HG03354 (cell line): ENCODE measurements around the gene PTH2.

Source experiments
- ATAC-seq: cut with Tn5 transposase; IDR thresholded peaks from one replicate; pipeline ENCODE4 v1.9.1; 2021; ENCODE audit warnings: mild to moderate bottlenecking; ENCODE audit not compliant: unreplicated experiment, poor library complexity, severe bottlenecking

Gene PTH2

DNA sequence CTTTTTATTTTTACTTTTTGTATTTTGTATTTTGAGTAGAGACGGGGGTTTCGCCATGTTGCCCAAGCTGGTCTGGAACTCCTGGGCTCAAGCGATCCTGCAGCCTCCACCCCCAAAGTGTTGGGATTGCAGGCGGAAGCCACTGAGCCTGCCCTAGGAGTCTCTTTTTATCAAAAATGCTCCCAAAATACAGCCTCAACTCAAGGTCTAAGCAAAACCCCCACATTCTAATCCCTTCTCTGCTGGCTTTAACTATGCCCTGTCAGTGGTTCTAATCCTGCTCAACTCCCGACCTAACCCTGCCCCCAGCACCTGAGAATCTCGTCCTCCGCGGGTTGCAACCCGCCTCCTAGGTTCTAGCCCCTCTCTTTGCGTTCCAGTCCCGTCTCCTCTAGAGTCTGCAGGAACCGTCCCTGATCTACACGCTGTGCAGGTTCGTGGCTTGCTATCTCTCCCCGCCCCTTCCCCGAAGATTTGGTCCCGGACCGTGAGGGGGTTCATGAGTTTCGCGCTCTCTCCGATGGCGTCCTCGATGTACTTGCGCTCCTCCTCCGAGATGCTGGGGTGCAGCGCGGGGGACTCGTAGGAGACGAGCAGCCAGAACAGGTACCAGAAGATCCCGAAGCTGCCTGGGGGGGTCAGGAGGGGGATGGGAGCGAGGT is 10.1 kb upstream of the PTH2 start:
- no peak for ATAC-seq

- no peak for ATAC-seq
These were observed 9.2 kb upstream of the PTH2 start for GRCh38 chr19:49432141-49433073.

DNA sequence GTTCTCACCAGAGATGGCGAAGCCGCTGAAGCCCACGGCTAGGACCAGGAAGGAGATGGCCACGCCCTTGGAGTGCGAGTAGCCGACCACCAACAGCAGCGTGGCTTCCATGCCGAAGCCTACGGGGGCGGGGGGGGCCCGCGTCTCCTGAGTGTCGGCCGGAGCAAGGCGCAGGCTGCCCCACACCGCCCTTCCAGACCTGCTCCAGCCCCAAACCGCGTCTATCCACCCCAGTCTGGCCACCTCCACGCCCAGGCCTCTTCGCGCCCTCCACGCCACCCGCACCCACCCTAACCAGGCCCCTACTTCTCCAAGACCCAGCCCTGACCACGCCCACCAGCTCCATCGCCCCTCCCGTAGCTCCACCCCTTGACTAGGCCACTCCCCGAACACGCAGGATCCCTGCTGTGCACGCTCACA is 8.1 kb upstream of the PTH2 start:
- ATAC-seq, result no peak

GRCh38 chr19:49430678-49431329 is 7.6 kb upstream of the PTH2 start:
- no peak for ATAC-seq

DNA sequence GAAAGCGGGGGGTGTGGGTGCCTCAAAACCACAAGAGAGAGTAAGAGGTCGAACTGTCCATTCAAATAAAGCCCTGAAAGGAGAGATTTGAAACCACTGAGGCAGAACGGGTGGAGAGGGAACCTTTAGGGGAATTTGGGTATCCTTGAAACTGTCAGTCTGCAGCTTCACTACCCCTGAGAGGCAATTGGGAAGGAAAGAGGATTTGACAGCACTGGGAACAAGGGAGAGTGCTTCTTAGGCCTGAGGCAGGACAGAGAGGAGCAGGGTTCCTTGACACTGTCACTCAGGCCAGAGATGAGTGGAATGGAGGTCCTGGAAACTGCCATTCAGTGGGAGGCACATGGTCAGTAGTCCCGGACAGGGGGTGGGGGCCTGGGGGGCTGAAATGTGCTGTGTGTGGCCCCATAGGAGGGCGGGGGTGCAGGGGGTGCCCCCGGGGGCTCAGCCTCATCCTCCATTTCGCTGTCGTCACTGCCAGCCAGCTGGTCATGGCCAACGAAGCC is 7.0 kb upstream of the PTH2 start:
- no peak for ATAC-seq

DNA sequence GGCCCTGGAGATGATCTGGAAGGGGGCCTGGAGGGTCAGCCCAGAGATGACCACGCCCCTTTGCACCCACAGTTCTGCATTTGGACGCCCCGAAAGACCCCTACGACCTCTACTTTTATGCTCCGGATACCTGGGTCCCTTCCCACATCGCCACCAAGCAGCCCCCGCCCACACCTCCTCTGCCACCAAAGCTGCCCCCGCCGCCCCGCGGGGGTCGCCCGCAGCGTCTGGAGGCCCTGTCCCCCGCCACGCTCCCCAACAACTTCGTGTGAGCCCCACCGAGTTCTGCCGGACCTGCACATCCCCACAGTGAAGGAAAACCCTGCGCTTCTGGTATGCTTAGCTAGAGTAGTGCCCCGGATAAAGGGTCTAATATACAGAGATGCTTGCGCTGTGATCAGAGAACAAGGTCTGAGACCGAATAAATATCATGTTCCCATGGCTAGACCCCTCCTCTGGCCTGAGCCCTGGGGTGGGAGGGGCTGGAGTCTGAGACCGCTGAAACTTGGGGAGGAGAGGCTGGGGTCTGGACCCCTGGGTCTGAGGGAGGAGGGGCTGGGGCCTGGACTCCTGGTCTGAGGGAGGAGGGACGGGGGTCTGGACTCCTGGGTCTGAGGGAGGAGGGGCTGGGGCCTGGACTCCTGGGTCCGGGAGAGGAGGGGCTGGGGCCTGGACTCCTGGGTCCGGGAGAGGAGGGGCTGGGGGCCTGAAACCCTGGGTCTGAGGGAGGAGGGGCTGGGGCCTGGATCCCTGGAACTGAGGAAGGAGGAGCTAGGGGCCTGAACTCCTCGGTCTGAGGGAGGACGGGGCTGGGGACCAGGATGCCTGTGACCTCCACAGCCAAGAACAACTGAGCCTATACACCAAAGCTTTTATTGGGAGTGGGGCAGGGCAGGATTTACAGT is 5.6 kb upstream of the PTH2 start:
- no peak for ATAC-seq

- no peak for ATAC-seq
These were observed 4.8 kb upstream of the PTH2 start for GRCh38 chr19:49427855-49428546.

DNA sequence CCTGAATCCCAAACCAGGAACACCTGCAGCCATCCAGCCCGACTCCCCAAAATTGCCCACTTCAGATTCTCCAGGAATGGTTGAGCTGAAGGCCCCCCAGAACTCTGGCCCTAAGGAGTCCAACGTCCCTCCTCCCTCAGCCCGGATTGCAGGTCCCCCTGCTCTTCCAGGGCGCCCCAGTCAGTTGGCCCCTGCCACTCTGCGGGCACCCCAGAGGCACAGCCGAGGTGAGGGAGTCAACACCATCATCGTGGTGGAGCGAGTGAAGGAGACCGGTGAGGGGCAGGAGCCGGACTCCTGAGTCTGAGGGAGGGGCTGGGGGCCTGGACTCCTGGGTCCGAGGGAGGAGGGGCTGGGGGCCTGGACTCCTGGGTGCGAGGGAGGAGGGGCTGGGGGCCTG is 4.1 kb upstream of the PTH2 start:
- no peak for ATAC-seq

DNA sequence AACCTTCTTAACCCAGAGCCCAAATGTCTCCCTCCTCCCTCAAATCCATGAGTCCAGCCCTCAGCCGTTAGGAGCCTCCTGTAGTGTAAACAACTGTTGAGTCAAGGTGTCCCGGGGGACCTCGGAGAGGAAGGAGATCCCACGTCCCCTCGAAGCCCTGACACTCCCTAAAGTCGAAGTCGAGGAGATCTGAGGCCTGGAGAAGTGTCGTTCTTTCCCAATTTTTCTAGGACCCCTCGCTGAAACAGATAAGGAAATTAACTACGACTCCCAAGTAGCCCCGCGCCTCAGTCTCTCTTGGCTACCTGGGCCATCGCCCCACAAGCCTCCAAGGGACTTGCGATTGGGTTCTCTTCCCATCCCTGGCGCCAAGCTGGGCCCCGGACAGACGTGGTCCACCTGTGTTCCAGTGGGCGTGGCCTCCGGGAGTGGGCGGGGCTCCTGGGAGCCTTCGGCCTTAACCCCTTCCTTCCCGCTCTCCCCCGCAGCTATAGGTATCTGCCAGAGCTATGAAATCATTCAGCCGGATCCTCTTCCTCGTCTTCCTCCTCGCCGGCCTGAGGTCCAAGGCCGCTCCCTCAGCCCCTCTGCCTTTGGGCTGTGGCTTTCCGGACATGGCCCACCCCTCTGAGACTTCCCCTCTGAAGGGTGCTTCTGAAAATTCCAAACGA is 2.8 kb upstream of the PTH2 start:
- ATAC-seq, result no peak

GRCh38 chr19:49425178-49425577 is 1.9 kb upstream of the PTH2 start, which contains the start of gene GFY:
TSS of gene GFY (plus strand) at chr19:49425388. CDS start at chr19:49426431, 1,043 bp downstream.
- no peak for ATAC-seq

DNA sequence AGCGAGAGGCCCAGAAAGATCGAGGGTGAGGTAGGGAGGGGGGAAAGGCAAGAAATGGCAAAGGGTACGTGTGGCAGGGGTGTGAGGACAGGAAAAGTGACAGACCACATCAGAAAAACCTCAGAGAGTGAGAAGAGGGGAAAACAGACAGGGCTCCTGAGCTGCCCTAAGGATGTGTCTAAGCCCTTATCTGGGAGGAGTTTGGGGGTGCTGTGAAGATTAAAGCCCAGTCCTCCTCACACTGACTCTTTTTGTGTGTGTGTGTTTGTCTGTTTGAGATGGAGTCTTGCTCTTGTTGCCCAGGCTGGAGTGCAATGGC is 703 bp upstream of the PTH2 start:
- ATAC-seq, result no peak

GRCh38 chr19:49422407-49423070 is 702 bp downstream of the PTH2 start:
- ATAC-seq, result no peak

GRCh38 chr19:49421878-49422202 is 1.4 kb downstream of the PTH2 start:
- ATAC-seq, result no peak

DNA sequence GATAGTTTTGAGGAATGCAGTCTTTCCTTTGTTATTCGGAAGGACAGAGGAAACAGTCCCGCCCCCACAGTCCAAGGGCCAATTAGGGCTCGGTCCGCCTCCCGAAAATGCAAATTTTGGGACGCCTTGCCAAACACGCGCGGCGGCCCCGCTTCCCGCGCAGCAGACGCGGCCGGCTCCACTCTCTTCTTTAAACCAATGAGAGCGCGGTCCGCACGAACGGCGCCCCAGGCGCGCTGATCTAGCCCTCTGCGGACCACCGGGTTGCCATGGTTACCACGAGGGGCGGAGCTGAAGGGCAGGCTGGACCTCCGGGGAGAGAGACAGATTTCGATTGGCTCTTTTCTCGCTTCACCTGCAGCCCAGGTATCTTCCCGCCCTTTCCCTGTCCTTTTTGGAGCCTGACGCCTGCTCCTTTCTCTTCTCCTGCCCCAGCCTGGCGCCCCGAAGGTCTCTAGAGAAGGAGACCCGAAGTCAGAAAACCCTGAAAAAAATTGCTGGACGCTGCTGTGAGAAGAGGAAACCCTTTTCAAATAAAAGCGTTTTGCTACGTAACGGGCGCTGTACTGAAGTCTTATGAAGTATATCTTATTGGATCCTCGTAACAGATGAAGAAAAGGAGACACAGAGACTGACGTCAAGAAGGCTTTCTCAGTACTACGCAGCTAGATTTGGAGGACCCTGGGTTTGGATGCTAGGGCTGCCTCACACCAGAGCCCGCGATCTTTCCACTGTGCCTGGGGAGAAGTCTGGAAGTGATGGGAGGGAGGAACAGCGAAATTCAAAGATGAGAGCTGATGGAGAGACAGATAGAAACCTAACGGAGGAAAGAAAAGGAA is 2.0 kb downstream of the PTH2 start:
- no peak for ATAC-seq

DNA sequence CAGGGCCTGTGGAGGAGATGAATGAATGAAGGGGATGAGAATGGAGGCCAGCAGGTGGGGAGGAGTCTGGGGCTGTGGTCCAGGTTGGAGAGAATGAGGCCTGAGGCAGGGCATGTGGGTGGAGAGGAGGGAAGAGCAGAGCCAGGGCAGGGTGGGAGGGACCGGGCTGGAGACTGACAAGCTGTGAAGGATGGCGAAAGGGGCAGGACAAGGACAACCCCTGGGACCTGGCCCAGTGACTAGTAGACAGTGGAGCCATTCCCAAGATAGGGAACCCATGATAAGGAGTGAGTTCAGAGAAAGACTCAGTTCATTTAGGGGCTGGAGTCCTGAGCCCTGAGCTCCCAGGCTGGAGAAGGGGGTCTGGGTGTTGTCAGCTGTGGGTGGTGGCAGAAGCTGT is 3.0 kb downstream of the PTH2 start:
- ATAC-seq, result no peak

GRCh38 chr19:49419173-49419572 is 4.1 kb downstream of the PTH2 start:
- no peak for ATAC-seq

DNA sequence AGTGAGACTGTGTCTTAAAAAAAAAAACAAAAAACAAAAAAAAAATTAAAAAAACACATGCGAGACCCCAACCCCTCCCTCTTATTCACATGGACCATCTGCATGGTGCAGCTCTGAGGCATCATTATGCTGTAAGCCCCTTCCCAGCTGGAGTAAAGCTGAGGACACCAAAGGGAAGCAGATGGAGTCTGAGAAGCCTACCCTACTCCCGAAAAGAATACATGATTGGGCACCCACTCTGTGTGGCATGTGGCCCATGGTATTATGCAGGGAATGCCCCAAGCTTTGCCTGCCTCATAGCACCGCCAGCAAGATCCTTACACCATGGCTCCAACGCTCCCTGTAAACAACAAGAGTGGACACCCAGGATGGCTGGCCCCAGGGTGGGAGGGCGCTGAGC is 4.7 kb downstream of the PTH2 start:
- ATAC-seq, result no peak
